Activated B cell treated with CpG ODN at 0.5 μM for 24 hours (primary cell): ENCODE data around the gene HMGXB4. TPM values are rescaled to one million over a fixed set of nuclear protein-coding genes. Genes with fewer than 3 reads are reported as not detected.

Source experiments
- ATAC-seq: fragments of 200-7000 bp; cut with Tn5 transposase; one replicate; pipeline ENCODE4 v1.10.0; 2021; ENCODE audit warnings: low read depth, mild to moderate bottlenecking, moderate library complexity
- CTCF ChIA-PET: fragments of 350-600 bp; sonication (Branson Sonifier 250); formaldehyde crosslinking; loops from one replicate; lab custom pipeline; 2021; ENCODE audit warnings: antibody characterized with exemption; lab: Charles Lee
- POLR2A ChIA-PET: fragments of 350-600 bp; sonication (Branson Sonifier 250); formaldehyde crosslinking; loops from one replicate; lab custom pipeline; 2021; ENCODE audit warnings: antibody characterized with exemption; lab: Charles Lee
- DNase-seq: peaks from one replicate; pipeline ENCODE4 v3.0.0; 2022
- H3K27ac Mint-ChIP-seq: one replicate; pipeline ENCODE4 v1.8.0; 2020; ENCODE audit warnings: mixed read lengths
- H3K27me3 Mint-ChIP-seq: one replicate; pipeline ENCODE4 v1.8.0; 2021; ENCODE audit warnings: mixed read lengths
- H3K36me3 Mint-ChIP-seq: one replicate; pipeline ENCODE4 v1.8.0; 2021; ENCODE audit warnings: low read depth, mixed read lengths
- H3K4me1 Mint-ChIP-seq: one replicate; pipeline ENCODE4 v1.8.0; 2021; ENCODE audit warnings: mixed read lengths
- H3K4me3 Mint-ChIP-seq: one replicate; pipeline ENCODE4 v1.8.0; 2020; ENCODE audit warnings: mild to moderate bottlenecking, mixed read lengths
- H3K9me3 Mint-ChIP-seq: one replicate; pipeline ENCODE4 v1.8.0; 2020; ENCODE audit warnings: mixed read lengths
- intact Hi-C: fragments of 100-400 bp; cut with micrococcal nuclease; formaldehyde crosslinking; loops from one replicate; pipeline ENCODE4 v1.15.1; 2024
- total RNA-seq: library from RNA; stranded (reverse); gene quantifications from 2 replicates; pipeline ENCODE4 v1.2.3, GENCODE V29; 2022
- TF ChIP-seq, protein P1 (sequence below): fragments of 200-600 bp; IDR thresholded peaks from one replicate; pipeline ENCODE4 v1.8.0; 2022; ENCODE audit warnings: antibody characterized with exemption, mild to moderate bottlenecking

HMGXB4 gene, protein sequence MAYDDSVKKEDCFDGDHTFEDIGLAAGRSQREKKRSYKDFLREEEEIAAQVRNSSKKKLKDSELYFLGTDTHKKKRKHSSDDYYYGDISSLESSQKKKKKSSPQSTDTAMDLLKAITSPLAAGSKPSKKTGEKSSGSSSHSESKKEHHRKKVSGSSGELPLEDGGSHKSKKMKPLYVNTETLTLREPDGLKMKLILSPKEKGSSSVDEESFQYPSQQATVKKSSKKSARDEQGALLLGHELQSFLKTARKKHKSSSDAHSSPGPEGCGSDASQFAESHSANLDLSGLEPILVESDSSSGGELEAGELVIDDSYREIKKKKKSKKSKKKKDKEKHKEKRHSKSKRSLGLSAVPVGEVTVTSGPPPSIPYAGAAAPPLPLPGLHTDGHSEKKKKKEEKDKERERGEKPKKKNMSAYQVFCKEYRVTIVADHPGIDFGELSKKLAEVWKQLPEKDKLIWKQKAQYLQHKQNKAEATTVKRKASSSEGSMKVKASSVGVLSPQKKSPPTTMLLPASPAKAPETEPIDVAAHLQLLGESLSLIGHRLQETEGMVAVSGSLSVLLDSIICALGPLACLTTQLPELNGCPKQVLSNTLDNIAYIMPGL
- 22.5 and 24.8 TPM in 2 replicates for total RNA-seq

DNA sequence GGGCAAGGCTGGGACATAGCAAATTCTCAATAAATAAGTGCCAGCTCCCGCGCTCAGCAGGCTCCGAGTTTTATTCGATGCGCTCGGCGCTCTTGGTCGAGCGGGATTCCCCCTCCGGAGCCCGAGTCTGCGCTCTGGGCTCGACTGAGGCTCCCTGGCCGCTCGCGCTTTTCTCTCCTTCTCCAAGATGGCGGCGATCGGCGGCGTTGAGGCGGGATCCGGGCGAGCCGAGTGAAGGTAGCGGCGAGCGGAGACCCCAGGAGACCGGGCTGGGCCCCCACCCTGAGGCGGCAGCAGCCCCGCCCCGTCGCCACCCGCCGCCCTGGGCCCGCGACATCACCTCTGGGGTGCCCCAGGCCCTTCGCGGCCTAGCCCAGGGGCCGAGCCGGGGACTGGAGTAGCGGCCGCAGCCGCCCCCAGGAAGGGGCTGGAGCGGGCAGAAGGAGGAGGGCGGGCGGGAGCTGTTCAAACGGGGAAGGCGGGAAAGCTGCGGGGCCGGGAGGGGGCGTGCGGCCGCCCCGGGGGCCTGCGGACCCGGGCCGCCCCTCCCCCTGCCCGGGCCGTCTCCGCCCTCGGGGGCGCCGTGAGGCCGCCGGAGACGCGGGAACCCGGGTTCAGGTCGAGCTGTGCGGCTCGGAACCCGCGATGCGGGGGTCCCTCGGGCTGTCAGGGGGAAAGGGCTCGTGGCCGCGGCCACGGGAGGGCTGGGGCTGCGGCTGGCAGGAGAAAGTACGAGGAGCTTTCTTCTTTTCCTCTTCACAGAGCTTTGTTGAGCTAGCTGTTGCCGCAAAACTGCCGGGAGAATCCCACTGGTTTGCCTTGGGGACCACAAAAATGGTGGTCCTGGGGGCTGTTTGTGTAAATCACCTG lies at the start of gene HMGXB4:
Gene HMGXB4 (plus strand): TSS at position 173 of the 870 bp plus-strand sequence. CDS start 4,898 bp downstream, outside the sequence.
- Mint-ChIP-seq H3K4me1 (peaks cover 20% of the 10 kb centered on the region), H3K27ac (peak within 1 kb of the TSS; percentile 84), H3K36me3 (peaks cover 7% of the 10 kb centered on the region), H3K27me3 (no peaks in the 10 kb centered on the region), H3K9me3 (no peaks in the 10 kb centered on the region), H3K4me3 (peak within 1 kb of the TSS; percentile 89)
- TF ChIP-seq, protein P1, sequence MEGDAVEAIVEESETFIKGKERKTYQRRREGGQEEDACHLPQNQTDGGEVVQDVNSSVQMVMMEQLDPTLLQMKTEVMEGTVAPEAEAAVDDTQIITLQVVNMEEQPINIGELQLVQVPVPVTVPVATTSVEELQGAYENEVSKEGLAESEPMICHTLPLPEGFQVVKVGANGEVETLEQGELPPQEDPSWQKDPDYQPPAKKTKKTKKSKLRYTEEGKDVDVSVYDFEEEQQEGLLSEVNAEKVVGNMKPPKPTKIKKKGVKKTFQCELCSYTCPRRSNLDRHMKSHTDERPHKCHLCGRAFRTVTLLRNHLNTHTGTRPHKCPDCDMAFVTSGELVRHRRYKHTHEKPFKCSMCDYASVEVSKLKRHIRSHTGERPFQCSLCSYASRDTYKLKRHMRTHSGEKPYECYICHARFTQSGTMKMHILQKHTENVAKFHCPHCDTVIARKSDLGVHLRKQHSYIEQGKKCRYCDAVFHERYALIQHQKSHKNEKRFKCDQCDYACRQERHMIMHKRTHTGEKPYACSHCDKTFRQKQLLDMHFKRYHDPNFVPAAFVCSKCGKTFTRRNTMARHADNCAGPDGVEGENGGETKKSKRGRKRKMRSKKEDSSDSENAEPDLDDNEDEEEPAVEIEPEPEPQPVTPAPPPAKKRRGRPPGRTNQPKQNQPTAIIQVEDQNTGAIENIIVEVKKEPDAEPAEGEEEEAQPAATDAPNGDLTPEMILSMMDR: no peak
- CTCF ChIA-PET: interaction anchor here (0.7 to 1.1 kb wide), 3 partner anchors 35 to 87 kb away, joined by 3 to 5 read pairs (median 3); partner anchors contain the start of gene TOM1
- POLR2A ChIA-PET: interaction anchor here (0.6 to 2.2 kb wide), 7 partner anchors 9 to 153 kb away, joined by 3 to 34 read pairs (median 5); partner anchors contain the start of gene TOM1
- DNase-seq (peak; percentile 85), ATAC-seq (peak; percentile 91)
- intact Hi-C loops: loop anchor here (1.0 kb wide), 2 partner anchors 42 to 153 kb away; partner anchors contain the start of gene TOM1

DNA sequence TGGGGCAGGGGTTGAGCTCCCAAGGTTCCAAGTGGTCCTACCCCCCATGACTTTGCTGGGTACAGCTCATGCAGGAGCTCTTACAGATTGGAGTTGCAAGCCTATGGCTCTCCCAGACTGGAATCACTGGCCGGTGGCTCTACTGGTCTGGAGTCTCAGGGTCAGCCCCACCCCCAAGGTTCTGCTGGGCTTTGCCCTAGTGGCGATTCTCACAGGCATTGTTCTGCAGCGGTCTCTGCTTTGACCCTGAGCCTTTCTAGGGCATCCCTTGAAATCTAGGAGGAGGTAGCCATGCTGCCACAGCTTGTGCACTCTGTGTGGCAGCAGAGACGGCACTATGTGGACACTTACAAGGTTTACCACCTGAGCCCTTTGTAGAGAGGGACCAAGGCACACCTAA lies 49.3 kb upstream of the HMGXB4 start:
- H3K27ac Mint-ChIP-seq: no peak overlapping the region
- POLR2A ChIA-PET: no interaction called here
- TF ChIP-seq, protein P1: no peak
- no peak for DNase-seq
- CTCF ChIA-PET: no interaction called here
- peaks cover 25% of the 10 kb centered on the region for H3K27me3 Mint-ChIP-seq
- no peaks in the 10 kb centered on the region for H3K4me1 Mint-ChIP-seq
- no peak for ATAC-seq
- no peak overlapping the region for H3K4me3 Mint-ChIP-seq
- H3K36me3 Mint-ChIP-seq: no peaks in the 10 kb centered on the region
- H3K9me3 Mint-ChIP-seq: no peaks in the 10 kb centered on the region
- intact Hi-C loops: no loop called here

DNA sequence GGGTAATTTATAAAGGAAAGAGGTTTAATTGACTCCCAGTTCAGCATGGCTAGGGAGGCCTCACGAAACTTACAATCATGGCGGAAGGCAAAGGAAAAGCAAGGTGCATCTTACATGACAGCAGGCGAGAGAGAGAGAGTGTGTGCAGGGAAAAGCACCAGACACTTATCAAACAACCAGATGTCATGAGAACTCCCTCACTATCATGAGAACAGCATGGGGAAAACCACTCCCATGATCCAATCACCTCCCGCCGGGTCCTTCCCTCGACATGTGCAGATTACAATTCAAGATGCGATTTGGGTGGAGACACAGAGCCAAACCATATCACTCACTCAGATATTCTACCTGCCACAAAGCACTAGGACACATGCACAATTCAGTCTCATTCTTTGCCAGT lies 48.1 kb upstream of the HMGXB4 start:
- intact Hi-C loops: no loop called here
- no peak for DNase-seq
- Mint-ChIP-seq H3K27ac (no peak overlapping the region), H3K36me3 (no peaks in the 10 kb centered on the region), H3K4me1 (no peaks in the 10 kb centered on the region), H3K9me3 (no peaks in the 10 kb centered on the region), H3K4me3 (no peak overlapping the region), H3K27me3 (peaks cover 27% of the 10 kb centered on the region)
- TF ChIP-seq, protein P1: no peak
- CTCF ChIA-PET: no interaction called here
- ATAC-seq: no peak
- POLR2A ChIA-PET: no interaction called here

DNA sequence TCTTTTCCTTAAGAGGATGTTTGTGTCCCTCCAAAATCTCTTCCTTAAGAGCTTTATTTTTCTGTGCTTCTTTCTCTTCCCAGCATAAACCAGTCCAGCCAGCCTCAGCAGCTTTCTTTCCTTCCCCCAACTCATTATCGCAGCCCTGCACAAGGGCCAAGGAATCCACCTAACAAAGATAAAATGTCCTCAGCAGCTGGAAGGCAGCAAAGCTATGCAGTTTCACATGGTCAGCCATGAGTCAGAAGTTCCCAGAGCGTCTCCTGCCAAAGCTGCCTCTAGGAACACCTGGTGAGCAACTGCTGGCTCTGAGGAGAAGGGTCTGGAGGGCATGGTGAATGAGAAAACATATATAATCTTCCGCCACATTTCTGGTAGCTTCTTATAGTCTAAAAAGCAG lies 45.3 kb upstream of the HMGXB4 start:
- no peaks in the 10 kb centered on the region for H3K36me3 Mint-ChIP-seq
- POLR2A ChIA-PET: interaction anchor here (0.6 kb wide), 1 partner anchor 9 kb away, joined by 6 read pairs; no protein-coding TSS in a partner anchor
- H3K27me3 Mint-ChIP-seq: peaks cover 21% of the 10 kb centered on the region
- intact Hi-C loops: no loop called here
- TF ChIP-seq, protein P1: no peak
- CTCF ChIA-PET: no interaction called here
- no peaks in the 10 kb centered on the region for H3K4me1 Mint-ChIP-seq
- H3K27ac Mint-ChIP-seq: no peak overlapping the region
- H3K9me3 Mint-ChIP-seq: no peaks in the 10 kb centered on the region
- DNase-seq (no peak), ATAC-seq (no peak)
- H3K4me3 Mint-ChIP-seq: no peak overlapping the region
